GM18907 (cell line): Measurements from ENCODE around the gene SYNDIG1L.

Experiments
- ATAC-seq: cut with Tn5 transposase; IDR thresholded peaks from one replicate; pipeline ENCODE4 v1.9.1; 2021; ENCODE audit warnings: mild to moderate bottlenecking, moderate library complexity; ENCODE audit not compliant: unreplicated experiment

Gene SYNDIG1L

DNA sequence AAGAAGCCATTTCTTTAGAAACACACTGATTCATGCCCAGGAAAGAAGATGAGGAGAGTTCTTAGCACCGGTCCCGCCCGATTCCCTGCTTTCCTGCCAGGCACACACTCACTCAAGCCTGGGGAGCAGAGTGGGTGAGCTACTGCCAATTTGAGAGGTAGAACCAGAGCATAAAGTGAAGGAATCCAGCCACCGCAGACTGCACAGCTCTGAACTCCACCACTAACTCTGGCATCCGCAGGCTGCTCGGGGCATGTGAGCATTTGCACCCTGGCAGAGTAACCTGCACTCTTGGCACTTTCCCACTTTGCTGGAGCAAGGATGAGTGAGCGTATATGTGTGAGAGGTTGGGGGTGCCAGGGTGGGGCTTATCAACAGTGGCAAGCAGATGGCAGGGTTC lies 4.0 kb upstream of the SYNDIG1L start:
- ATAC-seq = no peak

DNA sequence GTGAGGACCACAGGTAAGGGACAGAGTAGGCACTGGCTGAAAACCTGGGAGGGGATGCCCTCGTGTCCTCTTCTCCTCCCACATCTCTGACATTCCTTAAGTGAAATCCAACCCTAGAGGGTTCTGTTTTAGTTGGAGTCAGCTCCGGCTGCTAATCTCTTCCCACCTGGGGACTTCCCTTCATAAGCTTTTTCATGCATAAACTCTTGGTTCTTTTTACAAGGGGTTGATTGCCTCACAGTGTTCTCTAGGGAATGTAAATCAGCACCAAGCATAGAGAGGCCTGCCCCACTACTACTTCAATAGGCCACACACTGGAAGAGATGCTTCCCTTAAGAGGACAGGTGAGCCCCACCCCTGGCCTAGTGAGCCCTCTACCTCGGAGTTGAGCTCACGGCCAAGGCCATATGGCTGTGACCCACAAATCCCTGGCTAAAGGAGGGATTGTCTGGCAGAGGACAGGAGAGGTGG lies 3.2 kb upstream of the SYNDIG1L start:
- ATAC-seq = no peak

DNA sequence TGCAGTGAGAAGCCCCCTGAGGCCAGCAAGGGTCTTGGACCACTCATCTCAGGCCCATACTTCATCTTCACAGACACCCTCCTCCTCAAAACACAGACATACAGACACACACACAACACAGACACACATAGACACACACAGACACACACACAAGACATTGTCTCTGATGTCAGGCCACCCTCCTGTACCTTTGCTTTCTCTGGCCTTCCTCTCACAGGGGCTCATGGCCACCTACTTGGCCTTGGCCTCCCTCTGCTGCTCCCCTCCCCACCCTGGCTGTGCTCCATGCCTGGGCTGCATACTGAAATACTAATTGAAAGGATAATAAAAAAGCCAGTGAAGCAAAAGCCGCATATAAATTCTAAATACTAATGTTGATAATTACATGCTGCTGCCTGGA lies 1.6 kb upstream of the SYNDIG1L start:
- ATAC-seq = no peak

- ATAC-seq = no peak
Measured at GRCh38 chr14:74425525-74426201, 347 bp downstream of the SYNDIG1L start.

GRCh38 chr14:74424606-74425005 lies 1.4 kb downstream of the SYNDIG1L start:
- no peak for ATAC-seq

DNA sequence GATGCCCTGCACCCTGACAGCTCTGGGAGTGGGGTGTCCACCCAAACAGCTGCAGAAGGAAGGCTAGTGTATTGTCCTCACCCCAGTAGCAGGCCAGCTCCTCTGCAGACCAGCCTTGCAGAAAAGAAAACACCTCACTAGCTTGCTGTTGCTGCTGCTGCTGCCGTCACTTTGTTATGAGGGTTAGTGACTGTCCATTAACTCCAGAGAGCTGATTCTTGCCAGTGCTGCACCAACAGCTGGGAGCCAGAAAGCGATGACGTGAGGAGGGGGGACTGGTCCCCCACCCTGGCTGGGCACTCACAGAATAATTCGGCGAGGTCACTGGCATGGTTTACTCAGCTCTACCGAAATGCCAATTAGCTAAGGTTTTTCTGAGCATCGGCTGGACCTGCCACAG lies 2.8 kb downstream of the SYNDIG1L start:
- no peak for ATAC-seq

- no peak for ATAC-seq
Measured at GRCh38 chr14:74421981-74422380, 4.0 kb downstream of the SYNDIG1L start.

- no peak for ATAC-seq
Measured at GRCh38 chr14:74419086-74419485, 6.9 kb downstream of the SYNDIG1L start.

- no peak for ATAC-seq
Measured at GRCh38 chr14:74418031-74418430, 8.0 kb downstream of the SYNDIG1L start.

DNA sequence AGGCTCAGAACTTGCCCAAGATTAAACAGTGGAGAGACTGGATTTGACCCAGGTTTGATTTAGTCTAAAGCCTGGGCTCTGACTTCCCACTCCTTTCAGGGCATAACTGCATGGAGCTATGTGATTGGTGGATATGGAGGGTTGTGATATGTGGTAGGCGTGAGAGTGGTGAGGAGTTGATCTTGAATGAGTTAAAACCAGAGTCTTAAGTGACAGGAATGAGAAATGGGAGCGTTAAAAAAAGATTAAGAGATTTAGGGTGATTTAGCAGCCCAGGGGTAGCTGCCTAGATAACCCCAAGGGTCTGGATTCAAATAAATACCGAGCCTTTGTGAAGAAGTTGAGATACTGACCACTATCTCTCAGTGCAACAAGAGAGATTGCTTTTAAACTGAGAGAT lies 8.4 kb downstream of the SYNDIG1L start:
- ATAC-seq = no peak

- ATAC-seq = no peak
Measured at GRCh38 chr14:74417201-74417600, 8.8 kb downstream of the SYNDIG1L start.

DNA sequence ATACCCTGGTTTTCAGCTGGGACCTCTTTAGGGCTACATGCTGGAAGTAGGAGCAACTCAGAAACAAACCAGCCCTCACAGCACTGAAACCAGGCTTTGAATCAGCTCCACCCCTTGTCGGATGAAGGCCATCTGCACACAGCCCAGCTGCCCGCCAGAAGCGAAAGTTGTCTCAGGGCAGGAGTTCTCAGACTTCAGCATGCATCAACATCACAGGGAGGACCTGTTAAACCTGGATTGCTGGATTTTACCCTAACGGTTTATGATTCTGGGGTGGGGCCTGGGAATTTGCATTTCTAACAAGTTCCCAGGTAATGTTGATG lies 10.9 kb downstream of the SYNDIG1L start:
- no peak for ATAC-seq

DNA sequence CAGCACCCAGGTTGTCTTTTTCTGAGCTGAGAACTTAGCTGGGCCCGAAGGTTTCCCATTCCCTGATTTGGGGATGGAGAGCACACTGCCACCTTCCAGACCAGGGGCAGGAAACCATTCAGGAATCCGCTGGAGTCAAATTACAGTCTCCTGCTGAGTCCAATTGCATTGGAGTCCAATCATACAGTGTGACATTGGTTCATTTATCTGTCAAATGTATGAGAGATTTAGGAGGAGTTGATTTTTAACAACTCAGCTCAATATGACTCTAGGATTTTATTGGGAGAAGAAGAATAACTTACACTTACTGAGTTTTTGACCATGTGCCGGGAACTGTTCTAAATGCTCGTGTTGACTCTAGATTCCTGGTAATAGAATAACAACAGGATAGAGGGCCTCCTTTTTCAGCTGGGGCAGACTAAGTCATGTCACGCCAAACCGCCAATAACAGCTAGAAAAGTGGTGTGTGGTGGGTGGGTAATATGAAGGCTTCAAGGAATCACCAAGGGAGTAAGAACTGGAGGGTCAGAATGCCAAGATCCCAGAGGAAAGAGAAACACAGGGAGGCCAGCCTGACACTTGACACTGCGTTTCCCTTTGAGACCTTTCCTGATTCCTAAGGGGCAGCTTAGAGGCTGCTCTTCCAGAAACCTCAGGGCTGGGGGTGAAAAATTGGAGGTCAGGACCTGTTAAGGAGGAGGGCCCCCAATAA lies 11.5 kb downstream of the SYNDIG1L start:
- ATAC-seq = no peak

GRCh38 chr14:74413627-74414026 lies 12.4 kb downstream of the SYNDIG1L start:
- no peak for ATAC-seq

GRCh38 chr14:74412753-74413152 lies 13.3 kb downstream of the SYNDIG1L start:
- no peak for ATAC-seq

GRCh38 chr14:74411671-74412070 lies 14.3 kb downstream of the SYNDIG1L start:
- no peak for ATAC-seq

- no peak for ATAC-seq
Measured at GRCh38 chr14:74409441-74409840, 16.6 kb downstream of the SYNDIG1L start.

- no peak for ATAC-seq
Measured at GRCh38 chr14:74408870-74409269, 17.1 kb downstream of the SYNDIG1L start.

- no peak for ATAC-seq
Measured at GRCh38 chr14:74407801-74408154, 18.2 kb downstream of the SYNDIG1L start.

- ATAC-seq = no peak
Measured at GRCh38 chr14:74407021-74407800, 18.8 kb downstream of the SYNDIG1L start.

- ATAC-seq = no peak
Measured at GRCh38 chr14:74405663-74406062, 20.3 kb downstream of the SYNDIG1L start.

GRCh38 chr14:74404435-74404834 lies 21.6 kb downstream of the SYNDIG1L start:
- ATAC-seq = no peak
